AG09309 (cell line): ENCODE data around the gene TNFRSF1A.

Experiments
- DNase-seq: peaks from one replicate; pipeline ENCODE4 v3.0.0-alpha.2; 2010; ENCODE audit warnings: low read depth
- H3K4me3 ChIP-seq: 2 replicates; pipeline ENCODE4 v1.5.1; 2011; ENCODE audit warnings: mild to moderate bottlenecking, low read depth, low read length, moderate library complexity; ENCODE audit not compliant: control insufficient read depth
- TF ChIP-seq, protein P1 (sequence below): IDR thresholded peaks from 2 replicates; pipeline ENCODE4 v1.5.1; 2011; ENCODE audit warnings: mild to moderate bottlenecking, low read depth, low read length, inconsistent platforms; ENCODE audit not compliant: insufficient read depth, control insufficient read depth; ENCODE audit errors: missing control alignments

Gene TNFRSF1A

DNA sequence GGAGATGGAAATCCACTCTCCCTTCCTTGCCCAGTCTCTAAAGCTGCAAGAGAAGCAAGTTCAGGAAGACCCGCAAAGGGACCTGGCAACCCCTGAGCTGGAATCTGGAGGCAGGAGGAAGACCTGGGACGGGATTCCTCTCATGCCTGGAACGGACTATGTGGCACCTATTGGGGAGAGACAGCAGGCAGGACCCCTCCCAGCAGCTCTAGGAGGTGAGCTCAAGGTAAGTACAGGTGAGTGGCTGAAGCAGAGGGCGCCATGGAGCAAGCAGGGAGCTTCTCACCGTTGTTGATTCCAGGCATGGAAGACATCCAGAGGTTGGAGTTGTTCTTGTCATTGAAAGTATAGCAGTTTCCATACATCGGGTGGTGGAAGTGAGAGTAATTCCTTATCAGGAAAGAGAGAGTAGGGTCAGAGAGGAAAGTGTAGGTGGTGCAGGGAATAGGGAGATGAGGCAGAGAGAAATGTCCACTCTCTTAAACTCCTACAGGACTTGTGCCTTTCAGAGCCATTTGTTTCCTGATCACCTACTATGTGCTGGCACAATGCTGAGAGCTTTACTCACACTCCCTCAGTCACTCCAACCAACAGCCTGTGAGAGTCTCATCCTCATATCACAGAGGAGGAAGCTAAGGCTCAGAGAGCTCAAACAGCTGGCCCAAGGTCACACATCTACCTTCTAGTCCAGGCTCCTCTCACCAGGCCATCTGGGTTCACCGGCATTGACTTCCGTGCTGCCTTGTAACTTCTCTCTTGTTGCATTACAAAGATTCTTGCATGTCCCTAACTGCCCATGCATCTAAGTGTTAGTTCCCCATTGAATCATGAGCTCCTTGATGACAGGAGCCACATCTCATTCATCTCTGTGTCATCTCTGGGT, 13.9 kb upstream of the TNFRSF1A start:
- DNase-seq, result no peak
- H3K4me3 ChIP-seq, result no peak overlapping the region
- TF ChIP-seq, protein P1, sequence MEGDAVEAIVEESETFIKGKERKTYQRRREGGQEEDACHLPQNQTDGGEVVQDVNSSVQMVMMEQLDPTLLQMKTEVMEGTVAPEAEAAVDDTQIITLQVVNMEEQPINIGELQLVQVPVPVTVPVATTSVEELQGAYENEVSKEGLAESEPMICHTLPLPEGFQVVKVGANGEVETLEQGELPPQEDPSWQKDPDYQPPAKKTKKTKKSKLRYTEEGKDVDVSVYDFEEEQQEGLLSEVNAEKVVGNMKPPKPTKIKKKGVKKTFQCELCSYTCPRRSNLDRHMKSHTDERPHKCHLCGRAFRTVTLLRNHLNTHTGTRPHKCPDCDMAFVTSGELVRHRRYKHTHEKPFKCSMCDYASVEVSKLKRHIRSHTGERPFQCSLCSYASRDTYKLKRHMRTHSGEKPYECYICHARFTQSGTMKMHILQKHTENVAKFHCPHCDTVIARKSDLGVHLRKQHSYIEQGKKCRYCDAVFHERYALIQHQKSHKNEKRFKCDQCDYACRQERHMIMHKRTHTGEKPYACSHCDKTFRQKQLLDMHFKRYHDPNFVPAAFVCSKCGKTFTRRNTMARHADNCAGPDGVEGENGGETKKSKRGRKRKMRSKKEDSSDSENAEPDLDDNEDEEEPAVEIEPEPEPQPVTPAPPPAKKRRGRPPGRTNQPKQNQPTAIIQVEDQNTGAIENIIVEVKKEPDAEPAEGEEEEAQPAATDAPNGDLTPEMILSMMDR, result no peak

GRCh38 chr12:6354495-6355393, 12.9 kb upstream of the TNFRSF1A start:
- TF ChIP-seq, protein P1, result no peak
- DNase-seq, result no peak
- H3K4me3 ChIP-seq, result no peak overlapping the region

DNA sequence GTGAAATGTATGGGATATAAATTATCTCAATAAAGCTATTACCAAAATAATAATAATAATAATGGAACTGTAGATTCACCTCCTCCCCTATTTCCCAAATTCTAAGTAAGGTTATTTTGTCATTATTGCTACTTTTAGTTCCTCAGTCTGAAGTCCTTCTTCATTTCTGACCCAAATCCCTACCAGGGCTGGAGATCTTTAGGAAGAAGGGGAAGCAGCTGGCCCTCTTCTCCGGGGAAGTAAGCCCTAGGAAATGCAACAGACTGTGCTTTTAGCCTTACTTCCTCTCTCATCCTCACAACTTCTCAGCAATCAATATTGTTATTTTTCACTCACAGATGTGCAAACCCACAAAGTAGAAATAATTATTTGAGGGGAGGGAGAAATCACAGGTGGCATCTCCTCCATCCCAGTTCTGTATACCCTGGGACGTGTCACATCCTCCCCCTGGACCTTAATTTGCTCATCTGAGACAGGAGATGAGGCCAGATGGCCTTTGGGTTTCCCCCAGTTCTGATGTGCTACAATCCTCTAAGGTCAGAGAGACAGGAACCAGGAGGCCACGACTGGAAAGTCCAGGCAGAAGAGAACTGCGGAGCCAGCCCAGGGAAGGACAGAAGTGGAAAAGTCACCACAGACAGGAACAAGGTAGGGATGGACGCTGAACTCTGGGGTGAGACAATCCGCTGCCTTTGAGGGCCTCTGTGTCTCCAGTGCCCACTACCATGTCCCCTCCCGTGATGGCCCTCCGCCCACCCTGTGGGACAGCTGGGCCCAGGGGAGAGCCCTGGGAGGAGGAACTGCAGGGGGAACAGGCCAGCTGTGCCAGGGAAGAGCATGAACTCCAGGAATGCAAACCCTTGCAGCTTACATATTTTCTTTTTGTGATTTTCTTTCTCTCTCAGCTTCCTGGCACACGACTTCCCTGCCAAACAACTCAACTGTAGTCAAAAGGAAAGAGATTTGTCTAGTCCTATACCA, 10.6 kb upstream of the TNFRSF1A start:
- DNase-seq, result no peak
- TF ChIP-seq, protein P1, result no peak
- H3K4me3 ChIP-seq, result no peak overlapping the region

- no peak for DNase-seq
- TF ChIP-seq, protein P1, result no peak
- H3K4me3 ChIP-seq, result no peak overlapping the region
Measured at GRCh38 chr12:6351622-6352021, 9.7 kb upstream of the TNFRSF1A start.

DNA sequence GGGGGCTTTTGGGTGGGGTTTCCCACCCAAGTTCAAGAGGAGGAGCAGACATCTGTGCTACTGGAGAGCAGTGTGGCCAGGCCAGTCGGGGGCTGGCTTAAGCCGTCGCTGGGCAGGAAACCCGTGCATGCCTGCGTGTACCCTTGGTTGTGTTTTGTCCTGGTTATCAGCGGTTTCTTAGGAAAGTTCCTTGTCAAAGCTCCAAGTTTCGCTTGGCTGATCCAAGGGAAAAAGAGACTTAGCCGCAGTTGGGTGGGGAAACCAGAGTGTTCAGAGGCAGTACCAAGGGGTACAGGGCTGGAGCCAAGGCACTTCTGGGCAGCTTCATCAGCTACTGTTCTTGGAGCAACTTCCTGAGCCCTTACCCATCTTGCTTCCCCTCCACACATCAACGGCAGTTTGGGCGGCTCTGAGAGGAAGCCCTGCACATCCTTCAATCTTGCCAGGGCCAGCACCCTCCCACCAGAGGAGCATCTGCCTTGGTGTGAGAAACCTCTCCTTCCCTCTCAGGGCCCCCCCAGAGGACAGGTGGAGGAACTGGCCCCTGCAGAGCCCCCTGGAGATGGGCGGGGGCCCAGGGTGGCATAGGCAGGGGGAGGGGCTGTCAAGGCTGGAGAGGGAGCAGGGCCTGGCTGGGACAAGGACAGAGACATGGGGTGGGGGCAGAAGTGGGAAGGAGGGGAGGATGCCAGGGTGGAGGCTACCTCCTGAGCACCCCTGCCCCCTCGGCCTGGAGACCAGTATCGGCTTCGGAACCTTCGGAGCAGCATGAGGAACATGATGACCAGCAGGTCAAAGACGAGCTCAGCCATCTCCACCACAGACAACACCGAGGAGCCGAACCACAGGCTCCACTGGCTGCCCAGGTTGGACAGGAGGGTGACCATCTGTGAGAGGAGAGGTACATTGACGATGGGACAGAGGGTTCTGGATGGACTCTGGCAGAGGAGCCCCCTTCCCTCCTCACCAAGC, 5.8 kb upstream of the TNFRSF1A start:
- TF ChIP-seq, protein P1, result no peak
- DNase-seq, result no peak
- H3K4me3 ChIP-seq, result no peak overlapping the region
